K562 treated with DMSO at 1 percent for 48 hours (cell line): ENCODE results near the gene IFIT5. TPM values are rescaled to one million over a fixed set of nuclear protein-coding genes. Genes with fewer than 3 reads are reported as not detected.

Source experiments
- total RNA-seq: library from RNA; unstranded; fragments of 300-600 nt; gene quantifications from 2 replicates; pipeline ENCODE4 v1.2.3, GENCODE V29; 2022; ENCODE audit warnings: low replicate concordance; ENCODE audit errors: extremely low read depth

IFIT5 gene
- not detected in 2 replicates for total RNA-seq

GRCh38 chr10:89414146-89414878 is at the start of gene IFIT5:
IFIT5 (plus strand) TSS chr10:89414568; CDS start chr10:89414799, 231 bp downstream.

GRCh38 chr10:89377705-89378637 is 36.4 kb upstream of the IFIT5 start, which contains the start of gene IFIT1B:
IFIT1B (plus strand) TSS chr10:89378056; CDS start chr10:89378136, 80 bp downstream.

GRCh38 chr10:89391907-89392756 is 22.2 kb upstream of the IFIT5 start, which contains the start of gene IFIT1:
IFIT1 (plus strand) TSS chr10:89392623; CDS start chr10:89392713, 90 bp downstream.

Other genes with a start within 250 kb of the IFIT5 start
- not detected in 2 replicates for gene CH25H, start 207.3 kb upstream of the IFIT5 start, total RNA-seq
- gene LIPA, start 162.8 kb upstream of the IFIT5 start, total RNA-seq = not detected in 2 replicates
- not detected in 2 replicates for gene IFIT2, start 112.5 kb upstream of the IFIT5 start, total RNA-seq
- not detected in 2 replicates for gene IFIT3, start 86.6 kb upstream of the IFIT5 start, total RNA-seq
- not detected in 2 replicates for gene IFIT1B, start 36.5 kb upstream of the IFIT5 start, total RNA-seq
- not detected in 2 replicates for gene IFIT1, start 21.9 kb upstream of the IFIT5 start, total RNA-seq
- gene SLC16A12, start 121.0 kb downstream of the IFIT5 start, total RNA-seq = not detected in 2 replicates
- gene PANK1, start 230.7 kb downstream of the IFIT5 start, total RNA-seq = not detected in 2 replicates